Fibroblast of lung (primary cell): ENCODE data around the gene TRERF1. TPM values are rescaled to one million over a fixed set of nuclear protein-coding genes. Genes with fewer than 3 reads are reported as not detected.
A peak's percentile ranks its signal among the peaks of the same experiment; 100 is the strongest.

ENCODE experiments used
- DNase-seq, 2 donors: peaks; one replicate each; pipeline versions ENCODE4 v3.0.0 to v3.0.0-alpha.2; 2010; ENCODE audit warnings: low read depth in 2 of 2
- H2AFZ ChIP-seq: 2 replicates; pipeline ENCODE4 v1.5.1; 2012; ENCODE audit warnings: low read length, control low read depth, inconsistent platforms
- H3K27ac ChIP-seq: 2 replicates; pipeline ENCODE4 v1.5.1; 2011; ENCODE audit warnings: low read length, control low read depth; ENCODE audit not compliant: insufficient read depth
- H3K27me3 ChIP-seq: 2 replicates; pipeline ENCODE4 v1.5.1; 2011; ENCODE audit warnings: mild to moderate bottlenecking, low read length; ENCODE audit not compliant: control insufficient read depth, insufficient read depth
- H3K36me3 ChIP-seq: 2 replicates; pipeline ENCODE4 v1.5.1; 2011; ENCODE audit warnings: low read length; ENCODE audit not compliant: control insufficient read depth, insufficient read depth
- H3K4me1 ChIP-seq: 2 replicates; pipeline ENCODE4 v1.5.1; 2011; ENCODE audit warnings: low read length; ENCODE audit not compliant: control insufficient read depth, insufficient read depth; ENCODE audit errors: extremely low read depth
- H3K4me2 ChIP-seq: 2 replicates; pipeline ENCODE4 v1.5.1; 2011; ENCODE audit warnings: low read length, control low read depth; ENCODE audit not compliant: insufficient read depth; ENCODE audit errors: extremely low read depth
- H3K4me3 ChIP-seq, 4 experiments: fragments of 200-600 bp in 1 of 4; sonication (generic) in 1 of 4; replicated peaks in 1 of 4; 2 replicates each; pipeline ENCODE4 v1.5.1; 2011 to 2016; ENCODE audit warnings: low read length in 4 of 4, low read depth in 3 of 4, mild to moderate bottlenecking in 3 of 4, control low read depth in 2 of 4, inconsistent platforms in 1 of 4, mixed read lengths in 1 of 4; ENCODE audit not compliant: insufficient read depth in 1 of 4; ENCODE audit errors: control extremely low read depth in 1 of 4
- H3K79me2 ChIP-seq: 2 replicates; pipeline ENCODE4 v1.5.1; 2012; ENCODE audit warnings: mild to moderate bottlenecking, low read length, inconsistent platforms; ENCODE audit not compliant: control insufficient read depth, insufficient read depth
- H3K9ac ChIP-seq: 2 replicates; pipeline ENCODE4 v1.5.1; 2011; ENCODE audit warnings: mild to moderate bottlenecking, low read length, control low read depth; ENCODE audit not compliant: insufficient read depth
- H3K9me3 ChIP-seq: 2 replicates; pipeline ENCODE4 v1.5.1; 2012; ENCODE audit warnings: low read depth, low read length; ENCODE audit not compliant: control insufficient read depth, insufficient read depth
- H4K20me1 ChIP-seq: 2 replicates; pipeline ENCODE4 v1.5.1; 2011; ENCODE audit warnings: low read length; ENCODE audit not compliant: control insufficient read depth, insufficient read depth; ENCODE audit errors: extremely low read depth
- EZH2 ChIP-seq: IDR thresholded peaks from 2 replicates; pipeline ENCODE4 v1.5.1; 2012; ENCODE audit warnings: low read length, control low read depth, mild to moderate bottlenecking; ENCODE audit errors: missing control alignments
- polyA plus RNA-seq, 2 donors: library from polyadenylated mRNA; depleted of rRNA in 1 of 2; stranded (reverse) in 1 of 2; unstranded in 1 of 2; fragments of >200 nt; gene quantifications; 2 replicates each; pipeline ENCODE4 v1.2.1, GENCODE V29; 2011 to 2012; ENCODE audit warnings: missing spikeins in 1 of 2
- total RNA-seq: library from RNA; depleted of rRNA; stranded (reverse); fragments of >200 nt; gene quantifications from 2 replicates; pipeline ENCODE4 v1.2.1, GENCODE V29; 2014
- TF ChIP-seq, protein P1 (sequence below), 2 donors: IDR thresholded peaks in 1 of 2; conservative IDR thresholded peaks in 1 of 2; 1 replicate in 1 of 2; 2 replicates in 1 of 2; pipeline ENCODE4 v1.5.1; 2011 to 2012; ENCODE audit warnings: low read length in 2 of 2, control low read depth in 1 of 2, inconsistent platforms in 1 of 2, low read depth in 1 of 2, mild to moderate bottlenecking in 1 of 2

TRERF1 gene
- total and polyA plus RNA-seq, 2 donors (not counting 1 experiment from before 2014, with no cell fraction given): 6.3 to 8.3 TPM

DNA sequence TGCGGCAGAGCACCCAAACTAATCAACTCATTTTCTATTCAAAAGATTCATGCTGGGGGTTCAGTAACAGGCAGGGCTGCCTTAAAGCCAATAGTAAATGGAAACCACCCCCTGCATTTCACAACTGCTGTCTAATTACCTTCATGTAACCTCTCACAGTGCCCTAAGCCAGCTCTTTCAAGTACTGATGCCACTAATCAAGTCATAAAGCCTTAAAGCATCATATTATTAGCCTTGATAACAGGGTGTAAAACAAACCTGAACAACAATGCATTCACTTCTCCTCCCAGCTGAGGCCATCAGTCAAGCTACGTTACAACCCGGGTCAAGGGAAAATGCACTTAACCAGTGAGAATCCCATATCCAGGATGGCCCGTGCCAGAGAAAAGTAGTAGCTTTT is 33.0 kb downstream of the TRERF1 start:
- H2AFZ ChIP-seq: no peak overlapping the region
- no peaks in the 10 kb centered on the region for H4K20me1 ChIP-seq
- no peak overlapping the region for H3K4me2 ChIP-seq
- no peaks in the 10 kb centered on the region for H3K9me3 ChIP-seq
- H3K27me3 ChIP-seq: no peaks in the 10 kb centered on the region
- H3K9ac ChIP-seq: no peak overlapping the region
- H3K36me3 ChIP-seq: no peaks in the 10 kb centered on the region
- H3K27ac ChIP-seq: no peak overlapping the region
- TF ChIP-seq, protein P1, sequence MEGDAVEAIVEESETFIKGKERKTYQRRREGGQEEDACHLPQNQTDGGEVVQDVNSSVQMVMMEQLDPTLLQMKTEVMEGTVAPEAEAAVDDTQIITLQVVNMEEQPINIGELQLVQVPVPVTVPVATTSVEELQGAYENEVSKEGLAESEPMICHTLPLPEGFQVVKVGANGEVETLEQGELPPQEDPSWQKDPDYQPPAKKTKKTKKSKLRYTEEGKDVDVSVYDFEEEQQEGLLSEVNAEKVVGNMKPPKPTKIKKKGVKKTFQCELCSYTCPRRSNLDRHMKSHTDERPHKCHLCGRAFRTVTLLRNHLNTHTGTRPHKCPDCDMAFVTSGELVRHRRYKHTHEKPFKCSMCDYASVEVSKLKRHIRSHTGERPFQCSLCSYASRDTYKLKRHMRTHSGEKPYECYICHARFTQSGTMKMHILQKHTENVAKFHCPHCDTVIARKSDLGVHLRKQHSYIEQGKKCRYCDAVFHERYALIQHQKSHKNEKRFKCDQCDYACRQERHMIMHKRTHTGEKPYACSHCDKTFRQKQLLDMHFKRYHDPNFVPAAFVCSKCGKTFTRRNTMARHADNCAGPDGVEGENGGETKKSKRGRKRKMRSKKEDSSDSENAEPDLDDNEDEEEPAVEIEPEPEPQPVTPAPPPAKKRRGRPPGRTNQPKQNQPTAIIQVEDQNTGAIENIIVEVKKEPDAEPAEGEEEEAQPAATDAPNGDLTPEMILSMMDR (conservative IDR thresholded peaks at IDR 0.05 in 1 of 2, IDR thresholded peaks at IDR 0.05 in 1 of 2; ENCODE audit: low read depth in 1 of 2, low read length in 2 of 2): no peak
- TF ChIP-seq EZH2: no peak
- H3K4me3 ChIP-seq: no peak overlapping the region
- no peak for DNase-seq
- peaks cover 2% of the 10 kb centered on the region for H3K4me1 ChIP-seq
- peaks cover 59% of the 10 kb centered on the region for H3K79me2 ChIP-seq

DNA sequence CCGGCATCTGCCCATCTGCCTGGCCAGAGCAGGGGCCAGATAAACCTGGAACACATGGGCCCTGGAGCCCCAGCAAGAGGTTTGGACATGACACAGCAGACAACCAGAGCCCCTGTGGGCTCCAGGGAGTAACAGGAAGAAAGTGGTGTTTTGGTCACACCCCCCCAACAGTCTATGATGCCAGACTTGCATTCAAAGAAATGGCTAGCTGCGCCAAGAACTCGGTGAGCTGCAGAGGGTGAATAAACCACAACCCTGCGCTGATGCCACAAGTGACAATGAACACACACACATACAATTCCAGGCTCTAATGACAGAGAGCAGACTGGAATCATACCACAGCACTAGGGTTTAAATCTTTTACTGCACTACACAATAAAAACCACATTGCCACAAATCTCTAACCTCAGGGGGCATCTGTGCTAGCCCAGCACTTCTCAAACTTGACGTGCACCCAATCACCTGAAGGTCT is 34.0 kb downstream of the TRERF1 start:
- H3K9ac ChIP-seq: no peak overlapping the region
- peaks cover 58% of the 10 kb centered on the region for H3K79me2 ChIP-seq
- no peaks in the 10 kb centered on the region for H4K20me1 ChIP-seq
- H3K4me3 ChIP-seq: no peak overlapping the region
- H3K27me3 ChIP-seq: no peaks in the 10 kb centered on the region
- H3K36me3 ChIP-seq: no peaks in the 10 kb centered on the region
- no peak for TF ChIP-seq EZH2
- TF ChIP-seq, protein P1 (conservative IDR thresholded peaks at IDR 0.05 in 1 of 2, IDR thresholded peaks at IDR 0.05 in 1 of 2; ENCODE audit: low read depth in 1 of 2, low read length in 2 of 2): no peak
- no peak overlapping the region for H3K27ac ChIP-seq
- no peaks in the 10 kb centered on the region for H3K9me3 ChIP-seq
- peak in 1 of 2 donors; percentile 78 for DNase-seq
- H2AFZ ChIP-seq: no peak overlapping the region
- H3K4me1 ChIP-seq: peaks cover 2% of the 10 kb centered on the region
- H3K4me2 ChIP-seq: no peak overlapping the region

DNA sequence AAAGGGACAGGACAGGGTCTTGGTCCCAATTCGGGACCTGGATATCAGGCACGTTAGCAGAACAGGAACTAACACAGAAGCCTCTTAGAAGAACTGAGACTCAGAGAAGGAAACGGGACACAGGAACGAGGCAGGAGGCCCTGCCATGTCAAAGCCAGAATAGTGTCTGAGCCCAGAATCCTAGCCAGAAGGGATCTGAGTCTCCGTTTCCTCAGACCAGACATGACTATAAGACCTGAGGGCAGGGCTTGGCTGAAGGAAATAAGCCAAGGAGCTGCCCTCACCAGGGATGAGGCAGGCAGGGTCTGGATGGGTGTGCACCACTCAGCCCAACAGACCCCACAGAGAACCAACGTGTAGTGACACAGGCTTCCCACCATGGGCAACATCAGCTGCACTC is 40.3 kb downstream of the TRERF1 start:
- Histone ChIP-seq H3K4me3 (no peak overlapping the region), H3K4me1 (peaks cover 9% of the 10 kb centered on the region), H2AFZ (no peak overlapping the region), H3K36me3 (no peaks in the 10 kb centered on the region), H3K9ac (no peak overlapping the region), H3K27ac (no peak overlapping the region), H3K9me3 (no peaks in the 10 kb centered on the region), H3K79me2 (peaks cover 47% of the 10 kb centered on the region), H3K4me2 (no peak overlapping the region), H3K27me3 (no peaks in the 10 kb centered on the region), H4K20me1 (no peaks in the 10 kb centered on the region)
- no peak for TF ChIP-seq EZH2
- TF ChIP-seq, protein P1 (conservative IDR thresholded peaks at IDR 0.05 in 1 of 2, IDR thresholded peaks at IDR 0.05 in 1 of 2; ENCODE audit: low read depth in 1 of 2, low read length in 2 of 2): no peak
- no peak for DNase-seq
